Vagina (tissue), 2 donors: ENCODE data around the gene CAB39L.

Experiments used
- POLR2A ChIP-seq, 2 donors: fragments of 450-650 bp; IDR thresholded peaks; one replicate each; pipeline ENCODE4 v1.6.1; 2017; ENCODE audit warnings: antibody characterized with exemption in 2 of 2, mild to moderate bottlenecking in 2 of 2, moderate library complexity in 2 of 2
- TF ChIP-seq, protein P1 (sequence below), 3 experiments: fragments of 450-650 bp in 2 of 3; fragments of 200-600 bp in 1 of 3; sonication (generic) in 1 of 3; IDR thresholded peaks; one replicate each; pipeline ENCODE4 v1.5.1; 2017 to 2019; ENCODE audit warnings: antibody characterized with exemption in 3 of 3, mild to moderate bottlenecking in 2 of 3, moderate library complexity in 2 of 3

DNA sequence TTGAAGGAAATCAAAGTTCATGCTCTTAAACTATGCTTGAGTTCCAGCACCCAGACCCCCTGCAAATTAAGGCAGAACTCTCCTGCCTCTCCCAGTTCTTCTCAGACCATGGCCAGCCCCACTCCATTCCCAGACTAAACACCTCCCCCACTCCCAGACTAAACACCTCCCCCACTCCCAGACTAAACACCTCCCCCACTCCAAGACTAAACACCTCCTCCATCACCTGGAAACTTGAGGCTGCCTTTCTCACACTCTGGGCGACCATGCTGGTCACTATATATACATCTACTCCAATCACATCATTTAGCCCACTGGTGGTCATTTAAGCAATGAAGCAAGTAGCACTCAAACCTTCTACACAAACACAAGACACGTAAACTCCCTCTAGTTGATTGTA, 57.2 kb downstream of the CAB39L start:
- TF ChIP-seq, protein P1, sequence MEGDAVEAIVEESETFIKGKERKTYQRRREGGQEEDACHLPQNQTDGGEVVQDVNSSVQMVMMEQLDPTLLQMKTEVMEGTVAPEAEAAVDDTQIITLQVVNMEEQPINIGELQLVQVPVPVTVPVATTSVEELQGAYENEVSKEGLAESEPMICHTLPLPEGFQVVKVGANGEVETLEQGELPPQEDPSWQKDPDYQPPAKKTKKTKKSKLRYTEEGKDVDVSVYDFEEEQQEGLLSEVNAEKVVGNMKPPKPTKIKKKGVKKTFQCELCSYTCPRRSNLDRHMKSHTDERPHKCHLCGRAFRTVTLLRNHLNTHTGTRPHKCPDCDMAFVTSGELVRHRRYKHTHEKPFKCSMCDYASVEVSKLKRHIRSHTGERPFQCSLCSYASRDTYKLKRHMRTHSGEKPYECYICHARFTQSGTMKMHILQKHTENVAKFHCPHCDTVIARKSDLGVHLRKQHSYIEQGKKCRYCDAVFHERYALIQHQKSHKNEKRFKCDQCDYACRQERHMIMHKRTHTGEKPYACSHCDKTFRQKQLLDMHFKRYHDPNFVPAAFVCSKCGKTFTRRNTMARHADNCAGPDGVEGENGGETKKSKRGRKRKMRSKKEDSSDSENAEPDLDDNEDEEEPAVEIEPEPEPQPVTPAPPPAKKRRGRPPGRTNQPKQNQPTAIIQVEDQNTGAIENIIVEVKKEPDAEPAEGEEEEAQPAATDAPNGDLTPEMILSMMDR (IDR thresholded peaks at IDR 0.05), result no peak
- TF ChIP-seq POLR2A (IDR thresholded peaks at IDR 0.05), result no peak
